Mucosa of descending colon (tissue), 3 donors: ENCODE results near the gene ISYNA1. TPM values are rescaled to one million over a fixed set of nuclear protein-coding genes. Genes with fewer than 3 reads are reported as not detected.
A peak's percentile ranks its signal among the peaks of the same experiment; 100 is the strongest.

ENCODE experiments used
- ATAC-seq: fragments of 200-7000 bp; cut with Tn5 transposase; one replicate; pipeline ENCODE4 v1.9.1; 2020; ENCODE audit warnings: mild to moderate bottlenecking, moderate library complexity
- DNase-seq, 3 donors: peaks; one replicate each; pipeline ENCODE4 v3.0.0-alpha.2; 2020
- H3K36me3 ChIP-seq: fragments of 200-600 bp; one replicate; pipeline ENCODE4 v1.8.0; 2021; ENCODE audit warnings: low read depth, mild to moderate bottlenecking
- H3K4me1 ChIP-seq: fragments of 200-600 bp; one replicate; pipeline ENCODE4 v1.8.0; 2021; ENCODE audit warnings: low read depth, mild to moderate bottlenecking
- H3K4me3 ChIP-seq: fragments of 200-600 bp; one replicate; pipeline ENCODE4 v1.8.0; 2021; ENCODE audit warnings: mild to moderate bottlenecking
- H3K9me3 ChIP-seq: fragments of 200-600 bp; one replicate; pipeline ENCODE4 v1.8.0; 2021; ENCODE audit warnings: mild to moderate bottlenecking
- intact Hi-C, 2 donors: fragments of 100-400 bp; cut with DNase I in 1 of 2; cut with micrococcal nuclease in 1 of 2; formaldehyde crosslinking; loops; one replicate each; pipeline versions ENCODE4 v1.11.0 to v1.11.1; 2022; cut with DNase I, micrococcal nuclease
- total RNA-seq, 3 donors: library from RNA; stranded (reverse); fragmentation: NEBNext Ultra II Directional in 2 of 3; extraction: Animal tissue kit (Norgen Biotek cat#: 25700) in 2 of 3; gene quantifications; one replicate each; pipeline versions ENCODE4 v1.2.1 to v1.2.4, GENCODE V29; 2021 to 2023
- TF ChIP-seq, protein P1 (sequence below): fragments of 200-600 bp; IDR thresholded peaks from one replicate; pipeline ENCODE4 v1.8.0; 2022; ENCODE audit warnings: antibody characterized with exemption, mild to moderate bottlenecking
- donor health status: DM: no; HTN: no; CAD: no; lungs with moderate emphysema.
- donor health status: DM: no; HTN: no; CAD: no.
- donor health status: DM: no; HTN: yes; CAD: no.

ISYNA1 gene
- total RNA-seq, 3 donors from 2014 or later = 10.2 to 20.0 (median 13.2) TPM

DNA sequence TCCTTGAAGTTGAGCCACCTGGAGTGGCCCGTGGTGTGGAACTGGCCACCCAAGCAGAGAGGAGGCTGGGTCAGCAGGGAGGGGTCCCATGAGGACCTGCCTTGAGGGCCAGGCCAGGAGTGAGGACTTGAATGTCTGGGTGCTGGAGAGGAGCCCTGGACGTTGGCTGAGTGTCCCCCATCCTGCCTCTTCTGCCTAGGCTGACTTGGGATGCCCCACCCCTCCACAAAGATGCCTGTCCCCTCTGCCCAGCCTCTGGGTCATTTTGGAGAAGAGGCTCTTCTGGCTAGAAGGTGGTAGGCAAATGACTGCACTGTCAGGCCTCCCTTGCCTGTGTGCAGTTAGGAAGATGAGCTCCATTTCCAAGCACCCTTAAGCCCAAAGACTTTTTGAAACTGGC, 17.0 kb downstream of the ISYNA1 start:
- DNase-seq (peak in 1 of 3 donors; percentile 56), ATAC-seq (no peak)
- H3K4me3 ChIP-seq = no peak overlapping the region
- no peaks in the 10 kb centered on the region for H3K36me3 ChIP-seq
- H3K9me3 ChIP-seq = no peaks in the 10 kb centered on the region
- intact Hi-C loops = no loop called here
- H3K4me1 ChIP-seq = peaks cover 48% of the 10 kb centered on the region
- TF ChIP-seq, protein P1, sequence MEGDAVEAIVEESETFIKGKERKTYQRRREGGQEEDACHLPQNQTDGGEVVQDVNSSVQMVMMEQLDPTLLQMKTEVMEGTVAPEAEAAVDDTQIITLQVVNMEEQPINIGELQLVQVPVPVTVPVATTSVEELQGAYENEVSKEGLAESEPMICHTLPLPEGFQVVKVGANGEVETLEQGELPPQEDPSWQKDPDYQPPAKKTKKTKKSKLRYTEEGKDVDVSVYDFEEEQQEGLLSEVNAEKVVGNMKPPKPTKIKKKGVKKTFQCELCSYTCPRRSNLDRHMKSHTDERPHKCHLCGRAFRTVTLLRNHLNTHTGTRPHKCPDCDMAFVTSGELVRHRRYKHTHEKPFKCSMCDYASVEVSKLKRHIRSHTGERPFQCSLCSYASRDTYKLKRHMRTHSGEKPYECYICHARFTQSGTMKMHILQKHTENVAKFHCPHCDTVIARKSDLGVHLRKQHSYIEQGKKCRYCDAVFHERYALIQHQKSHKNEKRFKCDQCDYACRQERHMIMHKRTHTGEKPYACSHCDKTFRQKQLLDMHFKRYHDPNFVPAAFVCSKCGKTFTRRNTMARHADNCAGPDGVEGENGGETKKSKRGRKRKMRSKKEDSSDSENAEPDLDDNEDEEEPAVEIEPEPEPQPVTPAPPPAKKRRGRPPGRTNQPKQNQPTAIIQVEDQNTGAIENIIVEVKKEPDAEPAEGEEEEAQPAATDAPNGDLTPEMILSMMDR = no peak

DNA sequence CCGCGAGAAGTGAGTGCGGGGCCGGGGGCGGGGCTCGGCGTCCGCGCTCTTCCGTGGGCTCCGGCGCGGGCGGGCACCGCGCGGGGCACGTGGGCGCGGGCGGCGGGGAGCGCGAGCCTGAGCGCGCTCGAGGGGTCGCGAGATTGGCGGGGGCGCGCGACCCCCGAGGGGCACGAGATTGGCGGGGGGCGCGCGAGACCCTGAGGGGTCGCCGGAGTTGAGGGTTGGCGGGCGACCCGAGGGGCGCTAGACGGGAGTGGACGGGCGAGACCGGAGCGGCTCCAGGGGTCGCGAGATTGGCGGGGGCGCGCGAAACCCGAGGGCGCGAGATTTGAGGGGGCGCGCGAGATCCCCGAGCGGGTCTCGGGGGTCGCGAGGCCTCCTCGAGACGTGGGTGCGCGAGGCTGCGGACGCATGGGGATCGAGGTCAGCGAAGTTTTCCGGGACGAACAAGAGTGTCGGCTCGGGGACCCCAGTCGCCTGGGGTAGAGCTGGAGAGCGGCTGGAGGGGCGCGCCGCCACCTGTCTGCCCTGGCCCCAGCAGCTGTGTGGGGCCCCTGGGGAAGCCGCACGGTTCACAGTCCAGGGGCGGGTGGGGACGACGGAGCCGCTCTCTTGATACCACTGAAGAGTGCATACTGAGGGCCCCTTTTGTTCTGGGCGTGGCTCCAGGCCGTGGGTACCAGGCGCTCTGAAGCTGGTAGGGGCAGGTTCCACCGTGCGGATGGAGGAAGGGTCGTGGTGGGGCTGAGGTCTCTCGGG, 18.1 kb downstream of the ISYNA1 start:
- peak overlapping the region; percentile 30 for H3K4me3 ChIP-seq
- DNase-seq (peak; percentile 67 to 82 (median 71)), ATAC-seq (peak; percentile 14)
- no peaks in the 10 kb centered on the region for H3K9me3 ChIP-seq
- H3K4me1 ChIP-seq = peaks cover 49% of the 10 kb centered on the region
- TF ChIP-seq, protein P1 = no peak
- no peaks in the 10 kb centered on the region for H3K36me3 ChIP-seq
- intact Hi-C loops = no loop called here

DNA sequence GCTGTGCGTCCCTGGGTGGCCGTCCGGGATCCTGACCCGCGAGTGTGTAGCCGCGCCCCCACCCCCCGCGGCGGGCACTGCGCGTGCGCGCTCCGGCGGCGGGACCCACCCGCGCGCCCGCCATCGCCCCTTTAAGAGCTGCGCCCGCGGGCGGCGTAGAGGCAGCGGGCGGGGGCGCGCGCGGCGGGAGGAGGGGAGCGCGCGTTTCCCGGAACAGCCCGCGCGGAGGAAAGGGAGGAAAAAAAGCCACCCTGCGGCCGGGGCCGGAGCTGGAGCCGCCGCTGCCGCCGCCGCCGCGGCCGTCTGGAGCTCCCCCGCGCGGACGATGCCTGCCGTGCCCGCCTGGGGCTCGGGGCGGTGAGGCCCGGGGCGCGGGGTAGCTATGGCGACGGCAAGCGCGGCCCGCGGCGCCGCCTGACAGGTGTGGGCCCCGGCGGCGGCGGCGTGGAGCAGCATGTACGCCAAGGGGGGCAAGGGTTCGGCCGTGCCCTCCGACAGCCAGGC, 18.7 kb downstream of the ISYNA1 start, which contains the start of gene SSBP4:
Gene SSBP4, plus strand, starts transcription at position 204 of the 504 bp plus-strand sequence. Its CDS starts 251 bp downstream, at position 455.
- intact Hi-C loops = no loop called here
- Histone ChIP-seq H3K9me3 (no peaks in the 10 kb centered on the region), H3K4me1 (peaks cover 49% of the 10 kb centered on the region), H3K36me3 (no peaks in the 10 kb centered on the region), H3K4me3 (peak within 1 kb of the TSS; percentile 30)
- DNase-seq = peak; percentile 69 to 86 (median 82)
- peak; percentile 69 for ATAC-seq
- TF ChIP-seq, protein P1 = peak; percentile 28

DNA sequence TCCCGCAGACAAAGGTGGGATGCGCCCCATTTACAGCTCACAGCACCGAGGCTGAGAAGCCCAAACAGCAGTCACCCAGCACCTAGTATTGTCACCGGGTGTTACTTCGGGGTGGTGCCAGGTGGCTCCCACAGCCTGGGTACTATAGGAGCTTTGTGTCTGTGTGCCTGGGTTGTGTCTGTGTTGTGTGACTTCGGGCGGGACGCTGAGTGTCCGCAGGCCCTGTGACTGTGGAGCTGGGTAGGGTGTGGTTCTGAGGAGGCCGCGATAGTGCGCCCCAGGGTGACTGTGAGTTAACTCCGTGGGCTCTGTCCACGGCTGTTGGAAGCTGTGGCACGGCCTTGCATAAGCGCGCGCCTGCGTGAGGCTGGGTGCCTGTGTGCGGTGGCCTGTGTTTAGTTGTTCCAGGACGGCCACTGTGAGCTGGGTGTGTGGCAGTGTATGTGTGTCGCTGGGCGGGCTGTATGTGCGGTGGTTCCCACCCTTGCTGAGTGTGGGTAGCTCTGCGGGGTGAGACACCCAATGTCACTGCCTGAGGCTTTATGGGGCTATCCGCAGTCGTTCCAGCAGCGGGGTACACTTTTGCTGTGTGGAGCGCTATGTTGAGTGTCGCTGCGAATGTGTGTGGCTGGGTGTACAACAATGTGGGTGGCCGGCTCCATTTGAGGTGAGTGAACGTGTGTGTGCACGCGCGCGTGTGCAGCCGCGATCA, 19.3 kb downstream of the ISYNA1 start:
- DNase-seq = peak; percentile 60 to 77 (median 62)
- TF ChIP-seq, protein P1 = no peak
- H3K36me3 ChIP-seq = no peaks in the 10 kb centered on the region
- no peak overlapping the region for H3K4me3 ChIP-seq
- H3K9me3 ChIP-seq = no peaks in the 10 kb centered on the region
- peaks cover 47% of the 10 kb centered on the region for H3K4me1 ChIP-seq
- peak; percentile 20 for ATAC-seq
- intact Hi-C loops = no loop called here

DNA sequence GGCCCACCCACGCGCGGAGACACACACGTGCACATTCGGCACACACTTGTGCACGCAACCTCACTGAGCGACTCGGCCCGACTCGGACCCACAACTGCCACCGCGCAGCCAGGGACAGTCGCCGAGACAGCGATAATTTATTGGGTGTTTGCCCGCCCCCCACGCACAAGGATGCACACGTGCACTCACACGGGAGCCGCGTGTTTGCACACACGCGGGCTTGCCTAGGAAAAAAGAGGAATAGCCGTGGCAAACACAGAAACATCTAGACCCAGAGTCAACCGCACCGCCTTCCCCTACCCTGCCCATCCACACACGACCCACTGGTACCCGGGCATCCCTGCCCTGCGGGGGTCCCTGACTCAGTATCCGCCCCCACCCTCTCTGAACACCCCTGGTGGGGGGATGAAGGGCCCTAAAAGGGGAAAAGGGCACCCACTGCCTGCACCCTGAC, 19.9 kb downstream of the ISYNA1 start:
- DNase-seq (peak; percentile 40 to 73 (median 62)), ATAC-seq (no peak)
- no peaks in the 10 kb centered on the region for H3K36me3 ChIP-seq
- peaks cover 41% of the 10 kb centered on the region for H3K4me1 ChIP-seq
- H3K4me3 ChIP-seq = no peak overlapping the region
- H3K9me3 ChIP-seq = no peaks in the 10 kb centered on the region
- intact Hi-C loops = no loop called here
- TF ChIP-seq, protein P1 = no peak
